Upper lobe of left lung (tissue), 6 donors: ENCODE measurements around the gene CHST6. TPM values are rescaled to one million over a fixed set of nuclear protein-coding genes. Genes with fewer than 3 reads are reported as not detected.
"Not testable (repeated sequence)": the region's sequence is repeated elsewhere in the genome, so short reads cannot be mapped to it uniquely, and the experiment has no call there.

Experiments
- ATAC-seq, 2 donors: fragments of 200-7000 bp; cut with Tn5 transposase; one replicate each; pipeline ENCODE4 v1.9.1; 2022; ENCODE audit warnings: mild to moderate bottlenecking in 2 of 2, moderate library complexity in 2 of 2; ENCODE audit not compliant: low FRiP score in 2 of 2
- DNase-seq, 2 donors: peaks; one replicate each; pipeline ENCODE4 v3.0.0-alpha.2; 2019 to 2020
- H3K27ac ChIP-seq, 4 donors: fragments of 200-600 bp; sonication (generic); one replicate each; pipeline ENCODE4 v1.5.1; 2016 to 2019
- H3K27me3 ChIP-seq, 4 donors: fragments of 200-600 bp; sonication (generic); one replicate each; pipeline ENCODE4 v1.5.1; 2017 to 2019
- H3K36me3 ChIP-seq, 4 donors: fragments of 200-600 bp; sonication (generic); one replicate each; pipeline ENCODE4 v1.5.1; 2016 to 2019
- H3K4me1 ChIP-seq, 4 donors: fragments of 200-600 bp; sonication (generic); one replicate each; pipeline ENCODE4 v1.5.1; 2018 to 2019
- H3K4me3 ChIP-seq, 4 donors: fragments of 200-600 bp; sonication (generic); one replicate each; pipeline ENCODE4 v1.5.1; 2017 to 2019; ENCODE audit warnings: mild to moderate bottlenecking in 2 of 4, moderate library complexity in 1 of 4
- H3K9me3 ChIP-seq, 4 donors: fragments of 200-600 bp; sonication (generic); one replicate each; pipeline ENCODE4 v1.5.1; 2018 to 2019
- CTCF ChIP-seq, 6 experiments: fragments of 450-650 bp in 4 of 6; fragments of 200-600 bp in 2 of 6; sonication (generic) in 2 of 6; IDR thresholded peaks; one replicate each; pipeline ENCODE4 v1.5.1; 2016 to 2019; ENCODE audit warnings: antibody characterized with exemption in 6 of 6
- EP300 ChIP-seq, 4 donors: sonication (generic); formaldehyde crosslinking; IDR thresholded peaks; one replicate each; pipeline ENCODE4 v1.5.1; 2017; ENCODE audit warnings: antibody characterized with exemption in 4 of 4, control low read depth in 2 of 4
- POLR2A ChIP-seq, 4 donors: fragments of 450-650 bp; IDR thresholded peaks; one replicate each; pipeline ENCODE4 v1.5.1; 2016 to 2017; ENCODE audit warnings: antibody characterized with exemption in 4 of 4, mild to moderate bottlenecking in 2 of 4
- POLR2AphosphoS5 ChIP-seq, 2 donors: sonication (generic); formaldehyde crosslinking; IDR thresholded peaks; one replicate each; pipeline ENCODE4 v1.5.1; 2017; ENCODE audit warnings: antibody characterized with exemption in 2 of 2
- WGBS, 2 donors: methylation state at CpG; one replicate each; pipeline ENCODE4 v1.1.5; 2017 to 2018; 5-methylcytosine and 5-hydroxymethylcytosine counted together
- total RNA-seq, 6 donors: library from RNA; depleted of rRNA in 4 of 6; stranded (reverse); fragments of >200 nt in 4 of 6; gene quantifications; one replicate each; pipeline versions ENCODE4 v1.1.0 to v1.2.1, GENCODE V29; 2016 to 2021
- donor health status: DM: no; HTN: no; CAD: no; lungs with moderate emphysema.
- donor health status: DM: no; HTN: yes; CAD: no; lungs with severe emphysema.

Gene CHST6
- total RNA-seq, 6 donors from 2014 or later: 0.11 to 11.6 (median 2.2) TPM

- WGBS, 2 donors: 98 to 100% methylated on average over 2 to 4 of the region's 4 CpGs
- Histone ChIP-seq H3K9me3 (no peaks in the 10 kb centered on the region), H3K27ac (no peak overlapping the region), H3K27me3 (no peaks in the 10 kb centered on the region), H3K4me3 (no peak overlapping the region), H3K36me3 (no peaks in the 10 kb centered on the region), H3K4me1 (peaks cover 0 to 32% (median 11%) of the 10 kb centered on the region in 4 donors)
- TF ChIP-seq POLR2AphosphoS5 (IDR thresholded peaks at IDR 0.05) (no peak), CTCF (IDR thresholded peaks at IDR 0.05) (no peak), EP300 (IDR thresholded peaks at IDR 0.05) (no peak), POLR2A (IDR thresholded peaks at IDR 0.05) (no peak)
- DNase-seq: no peak
- ATAC-seq: no peak
Measured at GRCh38 chr16:75459691-75460090, 35.5 kb downstream of the CHST6 start.

GRCh38 chr16:75458439-75458838 is 36.8 kb downstream of the CHST6 start:
- no peaks in the 10 kb centered on the region for H3K9me3 ChIP-seq
- no peak overlapping the region for H3K4me3 ChIP-seq
- TF ChIP-seq EP300 (IDR thresholded peaks at IDR 0.05): no peak
- no peak for TF ChIP-seq CTCF (IDR thresholded peaks at IDR 0.05)
- TF ChIP-seq POLR2AphosphoS5 (IDR thresholded peaks at IDR 0.05): no peak
- TF ChIP-seq POLR2A (IDR thresholded peaks at IDR 0.05): no peak
- H3K27me3 ChIP-seq: no peaks in the 10 kb centered on the region
- ATAC-seq (no peak), DNase-seq (no peak)
- no peak overlapping the region for H3K27ac ChIP-seq
- peaks cover 0 to 26% (median 11%) of the 10 kb centered on the region in 4 donors for H3K4me1 ChIP-seq
- WGBS, 2 donors: 93 to 96% methylated on average over 2 of the region's 2 CpGs
- H3K36me3 ChIP-seq: no peaks in the 10 kb centered on the region

- Histone ChIP-seq H3K9me3 (no peaks in the 10 kb centered on the region), H3K27ac (no peak overlapping the region), H3K4me3 (no peak overlapping the region), H3K27me3 (no peaks in the 10 kb centered on the region), H3K4me1 (peaks cover under 1 to 25% (median 11%) of the 10 kb centered on the region in 4 donors), H3K36me3 (no peaks in the 10 kb centered on the region)
- TF ChIP-seq EP300 (IDR thresholded peaks at IDR 0.05) (no peak), POLR2AphosphoS5 (IDR thresholded peaks at IDR 0.05) (no peak), CTCF (IDR thresholded peaks at IDR 0.05) (no peak), POLR2A (IDR thresholded peaks at IDR 0.05) (no peak)
- no peak for ATAC-seq
- WGBS, 2 donors: 87 to 92% methylated on average over 4 of the region's 4 CpGs
- DNase-seq: no peak
Measured at GRCh38 chr16:75458029-75458428, 37.2 kb downstream of the CHST6 start.

- Histone ChIP-seq H3K4me3 (no peak overlapping the region), H3K36me3 (no peaks in the 10 kb centered on the region), H3K4me1 (peaks cover 6 to 24% (median 9%) of the 10 kb centered on the region in 4 donors), H3K27ac (no peak overlapping the region), H3K9me3 (no peaks in the 10 kb centered on the region), H3K27me3 (no peaks in the 10 kb centered on the region)
- no peak for TF ChIP-seq POLR2AphosphoS5 (IDR thresholded peaks at IDR 0.05)
- TF ChIP-seq CTCF (IDR thresholded peaks at IDR 0.05): no peak
- no peak for TF ChIP-seq POLR2A (IDR thresholded peaks at IDR 0.05)
- no peak for TF ChIP-seq EP300 (IDR thresholded peaks at IDR 0.05)
- no peak for DNase-seq
- no peak for ATAC-seq
- 97 to 99% methylated on average over 5 of the region's 5 CpGs for WGBS, 2 donors
Measured at GRCh38 chr16:75457485-75458021, 37.7 kb downstream of the CHST6 start.

GRCh38 chr16:75456971-75457370 is 38.3 kb downstream of the CHST6 start:
- no peak for DNase-seq
- no peak overlapping the region for H3K27ac ChIP-seq
- no peak for ATAC-seq
- H3K4me3 ChIP-seq: no peak overlapping the region
- peaks cover 7 to 18% (median 9%) of the 10 kb centered on the region in 4 donors for H3K4me1 ChIP-seq
- H3K9me3 ChIP-seq: no peaks in the 10 kb centered on the region
- H3K36me3 ChIP-seq: no peaks in the 10 kb centered on the region
- no peak for TF ChIP-seq POLR2A (IDR thresholded peaks at IDR 0.05)
- no peak for TF ChIP-seq POLR2AphosphoS5 (IDR thresholded peaks at IDR 0.05)
- no peak for TF ChIP-seq CTCF (IDR thresholded peaks at IDR 0.05)
- TF ChIP-seq EP300 (IDR thresholded peaks at IDR 0.05): no peak
- H3K27me3 ChIP-seq: no peaks in the 10 kb centered on the region
- WGBS, 2 donors: 74 to 80% methylated on average over 1 of the region's 1 CpG

- H3K9me3 ChIP-seq, H3K4me3 ChIP-seq, H3K36me3 ChIP-seq, DNase-seq, H3K27ac ChIP-seq, H3K27me3 ChIP-seq: not testable (repeated sequence)
- ATAC-seq: peak in 1 of 2 donors; percentile 23
- peaks cover 3 to 13% (median 8%) of the 10 kb centered on the region in 4 donors for H3K4me1 ChIP-seq
- WGBS, 2 donors: 95 to 98% methylated on average over 4 of the region's 4 CpGs
Measured at GRCh38 chr16:75456486-75456885, 38.8 kb downstream of the CHST6 start.
